GM12874 (cell line): ENCODE measurements around the gene CALY.

Source experiments
- CTCF ChIP-seq: IDR thresholded peaks from 2 replicates; pipeline ENCODE4 v1.5.1; 2011; ENCODE audit warnings: low read depth, mild to moderate bottlenecking, control low read depth, low read length, moderate library complexity; ENCODE audit not compliant: insufficient read depth

Gene CALY

GRCh38 chr10:133357285-133358161, 20.8 kb upstream of the CALY start, which contains the start of gene FUOM:
Gene FUOM (minus strand): TSS chr10:133358019. CDS start chr10:133358007, 12 bp downstream.
- no peak for TF ChIP-seq CTCF

GRCh38 chr10:133356549-133357284, 20.0 kb upstream of the CALY start:
- no peak for TF ChIP-seq CTCF

- TF ChIP-seq CTCF: no peak
Observed at GRCh38 chr10:133355991-133356390, 19.3 kb upstream of the CALY start.

- TF ChIP-seq CTCF: no peak
Observed at GRCh38 chr10:133355266-133355665, 18.6 kb upstream of the CALY start.

- no peak for TF ChIP-seq CTCF
Observed at GRCh38 chr10:133354672-133355240, 18.1 kb upstream of the CALY start.

GRCh38 chr10:133353988-133354605, 17.4 kb upstream of the CALY start:
- no peak for TF ChIP-seq CTCF
